Activated gamma-delta T cell treated with anti-CD3 and anti-CD28 coated beads, Interleukin-2, amount 50 U/mL, for 16 hours (primary cell): ENCODE data around the gene MIA3.
"Not testable (repeated sequence)": the region's sequence is repeated elsewhere in the genome, so short reads cannot be mapped to it uniquely, and the experiment has no call there.

Experiments used
- DNase-seq: peaks from one replicate; pipeline ENCODE4 v3.0.0-alpha.2; 2020; ENCODE audit warnings: low read depth

The MIA3 gene, protein sequence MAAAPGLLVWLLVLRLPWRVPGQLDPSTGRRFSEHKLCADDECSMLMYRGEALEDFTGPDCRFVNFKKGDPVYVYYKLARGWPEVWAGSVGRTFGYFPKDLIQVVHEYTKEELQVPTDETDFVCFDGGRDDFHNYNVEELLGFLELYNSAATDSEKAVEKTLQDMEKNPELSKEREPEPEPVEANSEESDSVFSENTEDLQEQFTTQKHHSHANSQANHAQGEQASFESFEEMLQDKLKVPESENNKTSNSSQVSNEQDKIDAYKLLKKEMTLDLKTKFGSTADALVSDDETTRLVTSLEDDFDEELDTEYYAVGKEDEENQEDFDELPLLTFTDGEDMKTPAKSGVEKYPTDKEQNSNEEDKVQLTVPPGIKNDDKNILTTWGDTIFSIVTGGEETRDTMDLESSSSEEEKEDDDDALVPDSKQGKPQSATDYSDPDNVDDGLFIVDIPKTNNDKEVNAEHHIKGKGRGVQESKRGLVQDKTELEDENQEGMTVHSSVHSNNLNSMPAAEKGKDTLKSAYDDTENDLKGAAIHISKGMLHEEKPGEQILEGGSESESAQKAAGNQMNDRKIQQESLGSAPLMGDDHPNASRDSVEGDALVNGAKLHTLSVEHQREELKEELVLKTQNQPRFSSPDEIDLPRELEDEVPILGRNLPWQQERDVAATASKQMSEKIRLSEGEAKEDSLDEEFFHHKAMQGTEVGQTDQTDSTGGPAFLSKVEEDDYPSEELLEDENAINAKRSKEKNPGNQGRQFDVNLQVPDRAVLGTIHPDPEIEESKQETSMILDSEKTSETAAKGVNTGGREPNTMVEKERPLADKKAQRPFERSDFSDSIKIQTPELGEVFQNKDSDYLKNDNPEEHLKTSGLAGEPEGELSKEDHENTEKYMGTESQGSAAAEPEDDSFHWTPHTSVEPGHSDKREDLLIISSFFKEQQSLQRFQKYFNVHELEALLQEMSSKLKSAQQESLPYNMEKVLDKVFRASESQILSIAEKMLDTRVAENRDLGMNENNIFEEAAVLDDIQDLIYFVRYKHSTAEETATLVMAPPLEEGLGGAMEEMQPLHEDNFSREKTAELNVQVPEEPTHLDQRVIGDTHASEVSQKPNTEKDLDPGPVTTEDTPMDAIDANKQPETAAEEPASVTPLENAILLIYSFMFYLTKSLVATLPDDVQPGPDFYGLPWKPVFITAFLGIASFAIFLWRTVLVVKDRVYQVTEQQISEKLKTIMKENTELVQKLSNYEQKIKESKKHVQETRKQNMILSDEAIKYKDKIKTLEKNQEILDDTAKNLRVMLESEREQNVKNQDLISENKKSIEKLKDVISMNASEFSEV (N-terminal part only)

DNA sequence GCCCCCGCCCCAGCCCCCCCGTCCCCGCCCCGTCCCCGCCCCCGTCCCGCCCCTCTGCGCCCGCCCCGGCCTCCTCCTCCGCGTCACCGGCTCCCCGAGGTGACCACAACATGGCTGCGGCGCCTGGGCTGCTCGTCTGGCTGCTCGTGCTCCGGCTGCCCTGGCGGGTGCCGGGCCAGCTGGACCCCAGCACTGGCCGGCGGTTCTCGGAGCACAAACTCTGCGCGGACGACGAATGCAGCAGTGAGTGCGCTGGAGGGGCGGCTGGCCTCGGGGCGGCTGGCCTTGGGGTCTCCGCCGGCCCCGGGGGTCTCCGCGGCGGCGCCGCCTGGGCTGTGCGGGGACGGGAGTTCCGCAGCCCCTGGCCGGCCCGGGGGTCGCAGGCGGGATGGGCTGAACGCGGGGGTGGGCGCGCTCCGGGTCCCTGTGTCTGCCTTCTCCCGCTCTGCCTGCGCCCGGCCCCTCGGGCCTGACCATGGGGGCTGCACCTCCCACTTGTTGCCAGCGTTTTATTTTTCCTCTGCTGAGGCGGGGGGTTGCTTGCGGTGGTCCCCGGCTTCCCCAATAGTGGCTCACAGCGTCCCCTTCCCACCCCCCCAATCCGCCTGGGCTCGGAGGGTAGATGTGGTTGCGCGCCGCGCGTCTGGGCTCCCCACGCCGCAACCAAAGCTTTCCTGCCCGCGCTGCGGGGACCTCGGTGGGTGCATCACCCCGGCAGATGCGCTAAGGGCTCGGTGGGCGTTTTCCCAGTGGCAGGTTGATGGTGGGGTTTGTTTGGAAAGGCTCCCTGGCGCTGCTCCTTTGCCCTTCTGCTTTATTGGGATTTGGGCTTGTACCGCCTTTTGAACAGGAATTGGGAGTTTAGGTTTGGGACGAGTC is at the start of gene MIA3:
MIA3 (plus strand) TSS at position 97 of the 879 bp plus-strand sequence; CDS start at position 111, 14 bp downstream.
- peak; percentile 65 for DNase-seq

DNA sequence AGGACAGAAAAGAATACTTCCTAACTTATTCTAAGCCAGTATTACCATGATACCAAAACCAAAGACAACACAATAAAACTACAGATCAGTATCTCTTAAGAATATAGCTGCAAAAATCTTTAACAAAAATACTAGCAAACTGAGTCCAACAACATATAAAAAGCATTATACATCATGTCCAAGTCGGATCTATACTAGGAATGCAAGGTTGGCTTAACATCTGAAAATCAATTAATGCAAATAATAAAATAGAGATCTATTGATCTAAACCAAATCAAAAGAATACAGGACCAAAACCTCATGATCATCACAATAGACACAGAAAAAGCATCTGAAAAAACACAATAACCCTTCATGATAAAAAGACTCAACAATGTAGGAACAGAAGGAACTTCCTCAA is 47.1 kb upstream of the MIA3 start:
- no peak for DNase-seq

DNA sequence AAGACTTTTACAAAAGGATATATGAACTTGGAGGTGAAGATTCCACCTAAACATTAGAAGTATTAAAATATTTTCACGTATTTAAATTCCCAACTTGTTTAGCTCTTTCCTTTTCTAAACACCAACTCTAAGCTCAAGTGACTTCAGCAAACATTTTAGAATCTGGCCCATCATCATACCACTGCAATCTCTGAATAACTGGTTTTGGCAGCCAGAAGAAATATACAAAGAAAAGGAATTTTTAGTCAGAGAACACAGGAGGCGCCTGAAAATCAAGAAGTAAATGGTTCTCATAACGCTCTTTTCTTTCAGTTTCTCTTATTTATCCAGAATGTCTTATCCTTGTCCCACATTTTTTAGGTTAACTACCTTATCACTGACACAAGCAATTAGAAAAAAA is 38.6 kb upstream of the MIA3 start:
- DNase-seq: no peak

DNA sequence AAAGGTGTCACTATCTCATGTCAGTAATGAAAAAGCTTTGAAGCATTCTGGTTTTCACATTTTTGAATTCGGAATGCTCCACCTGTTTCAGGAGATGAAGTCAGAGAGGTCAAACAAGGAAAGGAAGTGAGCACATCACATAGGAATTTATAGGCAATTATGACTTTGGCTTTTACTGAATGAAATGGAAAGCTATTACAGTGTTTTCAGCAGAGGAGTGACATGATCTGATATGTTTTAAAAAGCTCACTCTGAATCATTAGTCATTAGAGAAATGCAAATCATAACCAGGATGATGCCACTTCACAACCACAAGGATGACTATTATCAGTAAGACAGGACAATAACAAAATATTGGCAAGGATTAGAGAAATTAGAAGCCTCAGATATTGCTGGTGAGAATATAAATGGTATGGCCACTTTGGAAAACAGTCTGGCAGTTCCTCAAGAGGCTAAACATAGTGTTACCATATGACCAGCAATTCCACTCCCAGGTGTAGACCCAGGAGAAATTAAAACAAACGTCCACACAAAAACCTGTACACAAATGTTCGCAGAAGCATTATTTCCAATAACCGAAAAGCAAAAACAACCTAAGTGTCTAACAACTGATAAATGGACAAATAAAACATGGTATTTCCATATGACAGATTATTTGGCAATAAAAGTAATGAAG is 35.7 kb upstream of the MIA3 start:
- DNase-seq: no peak

DNA sequence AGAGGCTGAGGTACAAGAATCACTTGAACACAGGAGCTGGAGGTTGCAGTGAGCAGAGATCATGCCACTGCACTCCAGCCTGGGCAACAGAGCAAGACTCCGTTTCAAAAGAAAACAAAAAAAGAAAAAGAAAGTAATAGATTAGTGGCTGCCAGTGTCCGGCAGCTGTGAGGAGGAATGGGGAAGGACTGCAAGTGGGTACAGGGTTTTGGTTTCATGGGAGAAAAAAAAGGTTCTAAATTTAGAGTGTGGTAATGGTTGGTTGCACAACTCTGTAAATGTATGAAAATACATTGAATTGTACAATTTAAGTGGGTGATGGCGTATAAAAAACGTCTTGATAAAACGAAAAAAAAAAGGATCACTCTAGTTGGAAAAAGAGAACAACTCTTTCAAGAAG is 34.8 kb upstream of the MIA3 start:
- DNase-seq: no peak

DNA sequence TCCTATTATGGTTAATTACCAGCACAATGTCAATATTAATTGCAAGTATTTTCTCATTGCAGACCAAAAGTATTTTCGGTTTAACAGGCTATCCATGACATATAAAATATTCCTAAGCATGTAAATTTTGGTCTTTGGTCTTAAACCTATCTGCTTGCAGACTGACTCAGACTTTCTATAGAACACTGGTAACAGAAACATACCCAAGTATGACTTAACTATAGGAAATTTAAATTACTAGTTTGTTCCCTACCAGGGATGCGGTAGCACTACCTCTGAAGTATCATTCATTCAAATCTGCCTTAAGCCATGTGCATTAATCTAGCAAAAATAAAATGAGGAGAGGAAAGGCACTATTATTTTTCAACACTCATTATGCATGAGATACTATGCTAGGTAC is 31.1 kb upstream of the MIA3 start:
- no peak for DNase-seq

DNA sequence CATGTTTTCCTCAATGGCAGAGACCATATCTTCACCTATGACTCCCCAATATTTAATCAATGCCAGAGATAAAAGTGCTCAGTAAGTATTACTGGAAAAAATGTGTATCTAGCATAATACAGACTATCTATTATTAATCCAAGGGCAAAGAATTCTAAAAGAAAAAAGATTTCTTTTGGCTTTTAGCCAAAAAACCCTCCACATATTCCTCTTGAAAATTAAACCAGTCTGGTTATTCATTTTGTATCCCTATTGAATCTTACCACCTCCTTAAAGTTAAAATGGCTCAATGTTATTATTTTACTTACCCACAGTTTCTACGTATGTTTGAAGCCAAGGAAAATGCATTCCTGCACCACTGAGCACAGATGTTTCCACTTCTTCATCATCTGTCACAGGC is 29.8 kb upstream of the MIA3 start:
- no peak for DNase-seq

DNA sequence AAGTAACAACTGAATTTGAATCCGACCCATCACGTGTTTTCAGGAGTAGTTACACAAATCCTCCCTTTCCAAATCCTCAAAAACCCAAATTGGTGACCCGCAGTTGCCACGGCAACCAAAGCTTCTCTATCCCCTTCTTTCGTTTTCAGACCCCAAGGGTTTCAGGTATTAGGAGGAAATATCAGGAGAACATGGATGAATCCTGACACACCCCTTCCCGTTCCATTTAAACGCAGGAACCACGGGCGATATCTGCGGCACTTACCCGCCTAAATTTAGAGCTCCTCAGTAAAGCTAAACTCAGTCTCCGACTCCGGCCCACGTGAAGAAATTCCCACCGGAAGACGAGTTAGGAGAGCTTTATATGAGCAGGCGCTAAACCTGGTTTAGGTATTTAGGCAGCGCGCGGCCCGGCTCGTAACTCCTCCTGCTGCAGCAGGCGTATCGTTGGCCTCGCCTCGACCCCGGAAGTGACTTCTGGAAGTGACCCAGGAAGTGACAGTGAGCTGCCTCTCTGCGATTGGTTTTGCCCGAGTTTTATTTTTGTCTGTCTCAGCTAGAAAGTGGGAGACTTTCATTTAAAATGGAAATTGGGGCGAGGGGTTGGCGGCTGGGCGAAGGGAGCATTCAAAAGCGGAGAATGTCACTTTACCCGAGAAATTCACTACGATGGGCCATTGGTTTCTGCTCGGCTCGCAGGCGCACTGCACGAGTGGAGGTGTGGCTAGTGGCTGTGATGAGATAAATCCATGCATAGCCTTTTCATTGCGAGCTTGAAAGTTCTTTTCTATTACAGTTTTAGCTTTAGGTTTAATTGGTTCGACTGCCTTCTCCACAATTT is 28.2 kb upstream of the MIA3 start, which contains the start of gene TAF1A:
TAF1A (minus strand) TSS at position 472 of the 841 bp plus-strand sequence.
- peak; percentile 76 for DNase-seq

DNA sequence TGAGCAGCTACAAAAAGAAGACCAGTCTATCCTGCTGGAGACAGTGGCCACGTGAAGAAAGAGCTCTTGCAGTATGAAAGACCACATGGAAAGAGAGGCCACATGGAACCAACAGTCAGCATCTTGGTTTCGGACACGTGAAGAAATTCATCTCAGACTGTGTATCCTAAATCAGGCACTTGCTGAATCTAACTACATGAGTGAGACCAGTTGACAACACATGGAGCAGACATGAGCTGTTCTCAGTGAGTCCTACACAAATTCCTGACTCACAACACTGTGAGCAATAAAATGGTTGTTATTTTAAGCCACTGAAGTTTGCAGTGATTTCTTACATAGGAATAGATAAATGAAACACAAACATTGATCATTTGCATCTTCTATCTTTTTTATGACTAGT is 25.7 kb upstream of the MIA3 start:
- no peak for DNase-seq

DNA sequence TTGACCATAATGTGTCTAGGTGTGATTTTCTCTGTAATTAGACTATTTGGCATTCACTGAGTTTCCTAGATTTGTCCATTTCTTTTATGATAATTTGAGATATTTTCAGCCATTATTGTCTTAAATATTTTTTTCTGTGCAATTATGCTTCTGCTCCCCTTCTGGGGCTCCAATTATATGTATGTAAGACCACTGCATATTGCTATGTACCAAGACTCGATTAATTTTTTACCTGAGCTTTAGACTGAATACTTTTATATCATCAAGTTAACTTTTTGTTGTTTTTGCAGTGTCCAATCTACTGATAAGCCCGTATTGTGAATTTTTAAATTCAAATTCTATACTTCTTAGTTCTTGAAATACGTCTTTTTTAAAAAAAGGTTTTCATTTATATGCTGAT is 23.1 kb upstream of the MIA3 start:
- no peak for DNase-seq

DNA sequence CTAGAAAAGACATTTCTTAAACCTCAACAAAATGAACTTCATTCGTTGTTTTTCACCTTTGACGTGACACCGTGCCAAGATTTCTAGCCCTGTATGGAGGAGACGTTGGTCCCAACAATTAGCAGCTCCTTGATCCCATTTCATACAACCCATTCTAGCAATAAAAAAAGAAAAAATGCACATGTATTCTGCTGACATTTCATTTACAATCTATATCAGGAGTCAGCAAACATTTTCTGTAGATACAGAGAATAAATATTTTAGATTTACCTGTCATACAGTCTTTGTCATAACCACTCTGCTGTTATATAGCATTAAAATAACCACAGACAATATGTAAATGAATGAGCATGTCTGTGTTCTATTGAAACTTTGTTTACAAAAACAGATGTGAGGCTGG is 21.2 kb upstream of the MIA3 start:
- DNase-seq: no peak

DNA sequence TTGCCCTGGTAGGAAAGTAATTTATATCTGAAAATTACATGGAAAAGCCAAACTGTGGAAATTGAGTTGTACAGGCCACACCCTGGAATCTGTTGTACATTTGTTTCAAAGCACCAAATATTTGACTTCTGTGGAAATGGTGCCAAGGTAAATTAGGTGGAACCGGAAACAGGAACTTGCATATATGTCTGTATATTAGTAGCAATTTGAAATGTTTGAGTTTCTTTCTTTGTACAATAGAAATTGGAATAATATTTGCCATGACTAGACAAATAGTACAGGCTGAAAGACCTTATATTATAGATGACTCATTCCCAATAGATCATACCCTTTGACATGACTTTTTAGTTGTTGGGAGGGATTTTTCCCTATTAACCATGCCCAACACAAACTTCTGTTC is 17.6 kb upstream of the MIA3 start:
- no peak for DNase-seq

DNA sequence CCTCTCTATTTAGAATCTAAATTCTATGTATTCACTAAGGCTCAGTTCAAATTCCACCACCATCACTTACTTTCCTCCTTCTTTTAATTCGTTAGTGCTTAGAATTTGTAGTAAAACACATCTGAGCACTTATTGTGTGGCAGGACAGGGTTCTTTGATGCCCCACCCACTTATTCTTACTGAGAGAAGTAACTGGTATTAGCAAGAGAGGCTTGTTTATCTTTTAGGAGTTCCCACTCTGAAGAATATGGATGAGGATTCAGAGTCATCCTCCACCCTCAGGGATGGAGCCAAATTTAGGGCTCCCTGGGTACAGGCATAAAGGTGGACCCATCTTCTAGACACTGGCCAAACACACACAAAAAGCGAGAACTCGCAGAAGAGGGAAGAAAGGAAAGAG is 16.6 kb upstream of the MIA3 start:
- no peak for DNase-seq

DNA sequence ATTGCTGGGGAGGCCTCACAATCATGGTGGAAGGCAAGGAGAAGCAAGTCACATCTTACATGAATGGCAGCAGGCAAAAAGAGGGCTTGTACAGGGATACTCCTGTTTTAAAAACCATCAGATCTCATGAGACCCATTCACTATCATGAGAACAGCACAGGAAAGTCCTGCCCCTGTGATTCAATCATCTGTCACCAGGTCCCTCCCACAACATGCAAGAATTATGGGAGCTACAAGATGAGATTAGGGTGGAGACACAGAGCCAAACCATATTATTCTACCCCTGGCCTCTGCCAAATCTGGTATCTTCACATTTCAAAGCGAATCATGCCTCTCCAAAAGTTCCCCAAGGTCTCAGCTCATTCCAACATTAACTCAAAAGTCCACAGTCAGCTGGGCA is 11.1 kb upstream of the MIA3 start:
- DNase-seq: no peak

DNA sequence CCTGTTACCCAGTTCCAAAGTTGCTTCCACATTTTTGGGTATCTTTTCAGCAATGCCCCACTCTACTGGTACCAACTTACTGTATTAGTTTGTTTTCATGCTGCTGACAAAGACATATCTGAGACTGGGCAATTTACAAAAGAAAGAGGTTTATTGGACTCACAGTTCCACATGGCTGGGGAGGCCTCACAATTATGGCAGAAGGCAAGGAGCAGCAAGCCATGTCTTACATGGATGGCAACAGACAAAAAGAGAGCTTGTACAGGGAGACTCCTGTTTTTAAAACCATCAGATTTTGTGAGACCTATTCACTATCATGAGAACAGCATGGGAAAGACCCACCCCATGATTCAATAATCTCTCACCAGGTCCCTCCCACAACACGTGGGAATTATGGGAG is 8.8 kb upstream of the MIA3 start:
- DNase-seq: not testable (repeated sequence)

DNA sequence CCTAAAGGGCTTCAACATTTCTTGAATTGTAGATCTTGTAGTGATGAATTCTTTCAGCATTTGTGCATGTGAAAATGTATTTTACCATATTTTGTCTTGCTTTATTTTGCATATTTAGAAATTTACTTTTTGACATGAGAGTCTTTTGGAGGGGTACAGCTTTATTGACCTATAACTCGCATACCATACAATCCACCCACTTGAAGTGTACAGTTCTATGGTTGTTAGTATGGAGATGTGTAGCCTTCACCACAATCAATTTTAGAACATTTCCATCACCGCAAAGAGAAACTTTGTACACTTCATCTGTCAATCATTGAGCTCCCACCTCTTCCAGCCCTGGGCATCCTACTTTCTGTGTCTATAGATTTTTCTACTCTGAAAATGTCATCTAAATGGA is 7.2 kb upstream of the MIA3 start:
- no peak for DNase-seq

DNA sequence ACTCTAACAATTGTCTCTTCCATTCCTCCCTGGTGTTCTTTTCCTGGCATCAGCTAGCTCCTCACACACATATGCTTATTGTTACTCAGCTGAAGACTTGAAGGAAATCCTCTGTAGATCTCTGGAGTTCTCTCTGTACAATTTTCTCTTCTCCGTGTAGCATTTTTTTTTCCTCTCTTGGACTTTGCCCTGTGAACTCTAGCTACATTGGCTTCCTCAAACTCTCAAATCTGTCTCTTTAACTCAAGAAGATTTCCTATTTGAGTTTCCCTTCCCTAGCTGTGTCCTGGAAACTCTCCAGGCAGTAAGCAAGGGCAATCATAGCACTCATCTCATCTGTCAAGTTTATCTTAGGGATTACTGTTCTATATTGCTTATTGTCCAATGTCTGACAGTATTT is 4.3 kb upstream of the MIA3 start:
- DNase-seq: no peak

DNA sequence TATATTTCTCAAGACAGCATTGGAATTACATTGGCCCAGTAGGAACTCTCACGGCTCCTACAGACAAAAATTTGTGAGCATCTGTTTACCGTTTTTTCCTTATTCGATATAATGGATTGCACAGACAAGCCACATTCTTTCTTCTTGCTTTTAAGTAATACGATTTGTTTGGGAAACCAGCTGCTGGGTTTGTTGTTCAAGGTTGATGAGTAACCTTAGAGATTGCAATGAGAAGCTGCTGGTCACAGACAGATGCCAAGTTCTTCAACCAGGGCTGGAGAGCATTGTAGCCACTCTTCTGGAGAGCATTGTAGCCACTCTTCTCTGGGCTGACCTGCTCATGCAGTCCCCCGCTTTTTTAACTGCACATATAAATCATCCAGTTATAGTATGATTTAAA is 1.4 kb upstream of the MIA3 start:
- no peak for DNase-seq

DNA sequence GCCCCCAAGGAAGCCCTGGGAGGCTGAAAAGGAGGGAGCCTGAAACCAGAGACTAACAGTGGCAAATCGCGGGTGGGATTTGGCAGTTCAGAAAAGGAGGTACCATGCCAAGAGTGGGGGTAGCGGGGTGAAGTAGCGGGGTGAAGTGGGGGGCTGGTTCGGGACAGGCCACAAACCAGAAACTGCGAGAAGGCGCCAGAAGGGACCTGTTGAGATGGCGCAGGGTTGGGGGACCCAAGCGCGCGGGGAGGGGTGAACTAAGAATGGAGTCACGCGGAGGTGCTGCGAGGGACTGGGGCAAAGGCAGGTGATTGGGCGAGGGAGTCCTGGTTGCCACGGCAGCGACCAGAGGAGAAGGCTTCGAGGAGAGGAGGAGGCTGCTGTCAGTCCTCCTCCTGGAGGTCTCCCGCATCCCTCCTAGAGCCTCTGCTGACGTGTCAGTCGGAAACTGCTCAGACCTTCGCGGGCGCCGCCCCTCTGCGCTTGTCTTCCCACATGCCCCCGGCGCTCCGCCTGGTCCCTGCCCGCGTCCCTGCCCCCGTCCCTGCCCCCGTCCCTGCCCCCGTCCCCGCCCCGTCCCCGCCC is 438 bp upstream of the MIA3 start:
- peak; percentile 88 for DNase-seq
